T-helper 2 cell treated with Interferon-gamma antibody and Interleukin-4, amounts not matched to agents 5 μg/mL and 100 μg/mL, for 36 hours (primary cell): ENCODE data around the gene NDRG4.
A peak's percentile ranks its signal among the peaks of the same experiment; 100 is the strongest.

Experiments
- DNase-seq: peaks from one replicate; pipeline ENCODE4 v3.0.0; 2021; ENCODE audit warnings: low spot score
- H3K27ac Mint-ChIP-seq: one replicate; pipeline ENCODE4 v1.8.0; 2021; ENCODE audit warnings: mild to moderate bottlenecking, mixed read lengths
- H3K27me3 Mint-ChIP-seq: one replicate; pipeline ENCODE4 v1.8.0; 2021; ENCODE audit warnings: low read depth, mixed read lengths
- H3K36me3 Mint-ChIP-seq: one replicate; pipeline ENCODE4 v1.8.0; 2021; ENCODE audit warnings: low read depth, mixed read lengths
- H3K4me1 Mint-ChIP-seq: one replicate; pipeline ENCODE4 v1.8.0; 2021; ENCODE audit warnings: low read depth, mixed read lengths
- H3K4me3 Mint-ChIP-seq: one replicate; pipeline ENCODE4 v1.8.0; 2022; ENCODE audit warnings: mild to moderate bottlenecking, moderate library complexity, mixed read lengths
- H3K9me3 Mint-ChIP-seq: one replicate; pipeline ENCODE4 v1.8.0; 2021; ENCODE audit warnings: mixed read lengths

Gene NDRG4

DNA sequence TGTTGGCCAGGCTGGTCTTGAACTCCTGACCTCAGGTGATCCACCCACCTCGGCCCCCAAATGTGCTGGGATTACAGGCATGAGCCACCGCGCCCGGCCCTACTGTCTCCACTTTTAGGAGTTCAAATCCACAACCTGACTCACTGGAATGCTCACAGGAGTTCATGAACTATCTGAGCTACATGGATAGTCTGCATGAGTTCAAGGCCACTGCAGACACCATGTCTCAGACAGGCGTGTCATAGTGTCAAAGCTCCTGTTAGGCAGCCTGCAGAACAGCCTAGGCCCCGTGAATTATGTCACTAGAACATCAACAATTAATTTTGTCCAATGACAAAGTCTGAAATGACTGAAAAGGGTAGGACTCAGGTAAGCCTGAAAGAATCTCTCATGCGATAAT lies 38.3 kb upstream of the NDRG4 start:
- no peaks in the 10 kb centered on the region for H3K9me3 Mint-ChIP-seq
- DNase-seq = no peak
- peaks cover 43% of the 10 kb centered on the region for H3K27me3 Mint-ChIP-seq
- no peak overlapping the region for H3K4me3 Mint-ChIP-seq
- peaks cover 7% of the 10 kb centered on the region for H3K4me1 Mint-ChIP-seq
- H3K36me3 Mint-ChIP-seq = no peaks in the 10 kb centered on the region
- no peak overlapping the region for H3K27ac Mint-ChIP-seq

DNA sequence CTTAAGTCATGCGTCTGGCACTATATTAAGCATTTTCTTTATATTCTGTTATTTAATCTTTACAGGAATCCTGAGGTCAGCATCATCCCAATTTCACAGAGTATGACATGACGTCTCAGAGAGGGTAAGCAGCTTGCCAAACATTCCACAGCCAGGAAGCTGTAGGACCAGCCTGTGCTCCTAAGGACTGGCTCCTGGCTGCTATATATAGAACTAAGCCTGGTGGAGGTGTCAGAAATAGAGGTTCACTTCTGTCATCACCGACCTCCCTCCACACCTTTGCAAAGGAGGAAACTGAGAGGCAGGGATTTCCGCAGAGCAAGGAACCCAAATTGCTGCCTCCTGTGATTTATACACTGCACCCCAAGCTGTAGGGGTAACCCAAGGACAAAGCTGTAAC lies 37.9 kb upstream of the NDRG4 start:
- DNase-seq = no peak
- no peaks in the 10 kb centered on the region for H3K36me3 Mint-ChIP-seq
- no peak overlapping the region for H3K4me3 Mint-ChIP-seq
- H3K27me3 Mint-ChIP-seq = peaks cover 46% of the 10 kb centered on the region
- peaks cover 7% of the 10 kb centered on the region for H3K4me1 Mint-ChIP-seq
- no peaks in the 10 kb centered on the region for H3K9me3 Mint-ChIP-seq
- H3K27ac Mint-ChIP-seq = no peak overlapping the region

DNA sequence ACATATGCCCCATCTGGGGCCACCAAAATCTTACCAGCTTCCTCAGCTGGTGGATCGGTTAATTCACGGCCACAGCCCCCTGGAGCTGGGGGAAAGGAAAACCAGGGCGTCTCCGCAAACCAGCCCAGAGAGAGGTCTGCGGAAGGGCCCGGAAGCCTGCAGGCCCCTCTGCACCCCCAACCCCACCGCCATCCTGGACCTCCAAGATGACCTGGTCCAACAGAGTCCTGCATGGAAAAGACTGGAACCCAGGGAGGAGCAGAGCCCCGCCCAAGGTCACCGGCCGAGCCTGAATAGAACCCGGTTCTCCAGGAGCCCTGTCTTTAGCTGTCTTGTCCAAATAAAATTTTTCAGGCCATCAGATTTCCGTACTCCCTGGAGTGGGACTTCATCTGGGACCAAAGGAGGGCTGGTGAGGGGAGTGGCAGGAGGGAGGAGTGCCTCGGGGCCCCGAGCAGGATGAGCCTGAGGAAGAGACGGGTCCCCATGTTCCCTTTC lies 37.4 kb upstream of the NDRG4 start:
- H3K27me3 Mint-ChIP-seq = peaks cover 50% of the 10 kb centered on the region
- H3K4me1 Mint-ChIP-seq = peaks cover 7% of the 10 kb centered on the region
- peak overlapping the region; percentile 39 for H3K4me3 Mint-ChIP-seq
- H3K36me3 Mint-ChIP-seq = no peaks in the 10 kb centered on the region
- H3K9me3 Mint-ChIP-seq = no peaks in the 10 kb centered on the region
- no peak for DNase-seq
- H3K27ac Mint-ChIP-seq = no peak overlapping the region

DNA sequence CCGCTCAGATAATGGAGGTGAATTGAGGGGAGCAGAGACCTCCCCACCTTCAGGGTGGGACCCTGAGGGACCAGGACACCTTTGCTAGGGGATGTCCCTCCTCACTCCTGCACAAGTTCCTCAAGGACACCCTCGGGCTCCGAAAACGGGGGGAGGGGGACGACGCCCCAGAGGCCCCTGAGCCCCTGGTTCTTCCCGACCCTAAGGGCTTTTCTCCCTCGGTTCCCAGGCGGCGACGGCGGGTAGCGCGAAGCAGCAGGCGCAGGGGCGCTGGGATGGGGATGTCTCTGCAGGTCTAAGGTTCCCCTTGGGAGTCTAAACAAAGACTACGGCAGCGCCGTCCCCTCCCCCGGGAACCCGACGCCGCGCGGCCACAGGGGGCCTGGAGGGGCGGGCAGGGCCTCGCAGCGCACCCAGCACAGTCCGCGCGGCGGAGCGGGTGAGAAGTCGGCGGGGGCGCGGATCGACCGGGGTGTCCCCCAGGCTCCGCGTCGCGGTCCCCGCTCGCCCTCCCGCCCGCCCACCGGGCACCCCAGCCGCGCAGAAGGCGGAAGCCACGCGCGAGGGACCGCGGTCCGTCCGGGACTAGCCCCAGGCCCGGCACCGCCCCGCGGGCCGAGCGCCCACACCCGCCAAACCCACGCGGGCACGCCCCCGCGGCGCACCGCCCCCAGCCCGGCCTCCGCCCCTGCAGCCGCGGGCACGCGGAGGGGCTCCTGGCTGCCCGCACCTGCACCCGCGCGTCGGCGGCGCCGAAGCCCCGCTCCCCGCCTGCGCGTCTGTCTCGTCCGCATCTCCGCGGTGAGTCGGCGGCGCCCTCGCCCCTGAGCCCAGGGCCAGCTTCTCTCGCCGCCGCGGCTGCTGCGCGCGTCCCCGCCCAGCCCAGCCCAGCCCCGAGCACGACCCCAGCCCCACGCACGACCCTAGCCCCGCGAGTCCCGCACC lies 36.7 kb upstream of the NDRG4 start:
- H3K36me3 Mint-ChIP-seq = no peaks in the 10 kb centered on the region
- peak; percentile 20 for DNase-seq
- no peaks in the 10 kb centered on the region for H3K9me3 Mint-ChIP-seq
- peaks cover 54% of the 10 kb centered on the region for H3K27me3 Mint-ChIP-seq
- H3K4me1 Mint-ChIP-seq = peaks cover 7% of the 10 kb centered on the region
- H3K27ac Mint-ChIP-seq = no peak overlapping the region
- H3K4me3 Mint-ChIP-seq = no peak overlapping the region

DNA sequence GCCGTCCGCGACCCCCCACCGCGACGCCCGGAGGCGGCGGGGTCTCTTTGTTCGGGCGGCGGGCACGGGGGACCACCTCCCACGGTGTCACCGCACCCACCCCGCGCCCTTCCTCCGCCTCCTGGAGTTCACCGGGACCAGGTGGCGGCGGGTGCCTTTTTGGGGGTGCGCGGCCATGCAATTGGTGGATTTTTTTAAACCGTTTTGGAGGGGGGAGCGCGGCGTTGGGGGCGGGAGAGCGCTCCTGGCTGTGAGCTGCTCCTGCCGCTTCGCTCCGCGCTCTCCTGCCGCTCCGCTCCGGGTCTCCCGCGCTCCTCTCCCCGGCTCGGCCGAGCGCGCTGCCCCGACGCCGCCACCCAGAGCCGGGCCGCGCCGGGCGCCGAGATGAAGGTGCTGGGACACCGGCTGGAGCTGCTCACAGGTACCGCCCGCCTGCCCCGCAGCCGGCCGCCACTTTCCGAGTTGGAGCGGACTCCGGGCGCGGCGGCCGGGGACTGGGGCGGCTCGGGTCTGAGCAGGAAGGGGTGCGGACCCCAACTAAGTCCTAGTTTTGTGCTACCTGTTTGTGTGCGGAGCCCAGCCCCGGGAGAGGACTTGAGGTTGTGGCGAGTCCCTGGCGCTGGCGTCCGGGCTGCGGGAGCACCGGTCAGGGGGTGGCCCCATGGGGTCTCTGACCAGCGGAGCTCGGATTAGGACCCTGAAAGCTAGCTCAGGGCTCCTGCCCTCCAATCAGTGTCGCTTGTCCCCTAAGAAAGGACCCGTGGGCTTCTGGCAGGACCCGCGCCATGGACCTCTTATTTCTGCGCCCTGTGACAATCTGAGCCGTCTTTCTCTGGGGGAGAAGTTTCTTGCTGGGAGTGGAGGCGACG lies 35.7 kb upstream of the NDRG4 start:
- H3K27ac Mint-ChIP-seq = no peak overlapping the region
- H3K9me3 Mint-ChIP-seq = no peaks in the 10 kb centered on the region
- H3K4me1 Mint-ChIP-seq = peaks cover 4% of the 10 kb centered on the region
- H3K4me3 Mint-ChIP-seq = peak overlapping the region; percentile 38
- no peaks in the 10 kb centered on the region for H3K36me3 Mint-ChIP-seq
- H3K27me3 Mint-ChIP-seq = peaks cover 57% of the 10 kb centered on the region
- no peak for DNase-seq

DNA sequence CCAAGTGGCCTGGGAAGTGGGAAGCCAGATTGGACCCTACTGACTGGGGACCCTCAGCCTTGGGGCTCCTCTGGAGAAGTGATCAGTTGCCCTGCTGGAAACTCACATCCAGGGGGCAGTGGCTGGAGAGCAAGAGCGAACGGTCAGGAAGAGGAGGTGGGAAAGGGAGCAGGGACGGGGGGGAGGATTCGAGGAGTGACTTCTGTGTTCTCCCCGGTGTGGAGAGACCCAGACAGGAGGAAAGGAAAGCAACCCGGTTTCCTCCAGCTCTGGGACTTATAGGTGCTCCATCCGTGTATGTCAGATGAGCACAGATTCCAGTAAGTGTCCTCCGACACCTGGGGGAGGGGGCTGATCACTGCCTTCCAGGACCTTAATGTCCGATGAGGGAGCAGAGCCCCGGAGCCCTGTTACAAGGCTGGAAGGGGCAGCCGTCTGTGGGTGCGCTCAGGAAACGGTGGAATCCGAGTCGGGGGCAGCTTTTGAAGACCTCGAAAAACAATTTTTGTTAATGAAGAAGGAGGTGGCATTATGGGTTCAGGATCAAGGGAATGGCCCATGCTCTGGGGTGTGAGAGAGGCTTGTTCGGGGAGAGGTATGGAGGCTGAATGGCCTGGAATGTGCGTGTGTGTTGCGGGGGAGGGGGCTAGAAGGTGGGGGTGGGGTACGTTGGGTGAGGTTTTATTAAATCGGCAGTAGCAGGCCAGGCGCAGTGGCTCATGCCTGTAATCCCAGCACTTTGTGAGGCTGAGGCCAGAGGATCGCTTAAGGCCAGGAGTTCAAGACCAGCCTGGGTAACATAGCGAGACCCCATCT lies 34.8 kb upstream of the NDRG4 start:
- H3K9me3 Mint-ChIP-seq = no peaks in the 10 kb centered on the region
- H3K27ac Mint-ChIP-seq = no peak overlapping the region

DNA sequence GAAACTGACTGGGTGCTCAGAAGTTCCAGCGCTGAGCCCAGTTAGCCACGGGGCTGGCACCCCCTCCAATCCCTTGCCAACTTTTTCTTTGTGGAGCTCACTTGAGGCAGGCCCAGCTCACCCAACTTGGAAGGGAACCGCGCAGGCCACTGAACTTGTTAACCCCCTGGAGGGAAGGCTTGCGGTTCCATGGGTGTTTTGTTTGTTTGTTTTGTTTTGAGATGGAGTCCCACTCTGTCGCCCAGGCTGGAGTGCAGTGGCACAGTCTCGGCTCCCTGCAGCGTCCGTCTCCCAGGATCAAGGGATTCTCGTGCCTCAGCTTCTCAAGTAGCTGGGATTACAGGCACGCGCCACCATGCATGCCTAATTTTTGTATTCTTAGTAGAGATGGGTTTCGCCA lies 34.1 kb upstream of the NDRG4 start:
- no peak for DNase-seq
- no peak overlapping the region for H3K27ac Mint-ChIP-seq
- H3K4me3 Mint-ChIP-seq = no peak overlapping the region
- H3K27me3 Mint-ChIP-seq = peaks cover 57% of the 10 kb centered on the region
- no peaks in the 10 kb centered on the region for H3K36me3 Mint-ChIP-seq
- H3K4me1 Mint-ChIP-seq = no peaks in the 10 kb centered on the region
- H3K9me3 Mint-ChIP-seq = no peaks in the 10 kb centered on the region

More for the DNA sequence above, 34.8 kb upstream of the NDRG4 start:
- DNase-seq = no peak
- Mint-ChIP-seq H3K4me3 (peak overlapping the region; percentile 38), H3K27me3 (peaks cover 57% of the 10 kb centered on the region), H3K4me1 (no peaks in the 10 kb centered on the region), H3K36me3 (no peaks in the 10 kb centered on the region)

DNA sequence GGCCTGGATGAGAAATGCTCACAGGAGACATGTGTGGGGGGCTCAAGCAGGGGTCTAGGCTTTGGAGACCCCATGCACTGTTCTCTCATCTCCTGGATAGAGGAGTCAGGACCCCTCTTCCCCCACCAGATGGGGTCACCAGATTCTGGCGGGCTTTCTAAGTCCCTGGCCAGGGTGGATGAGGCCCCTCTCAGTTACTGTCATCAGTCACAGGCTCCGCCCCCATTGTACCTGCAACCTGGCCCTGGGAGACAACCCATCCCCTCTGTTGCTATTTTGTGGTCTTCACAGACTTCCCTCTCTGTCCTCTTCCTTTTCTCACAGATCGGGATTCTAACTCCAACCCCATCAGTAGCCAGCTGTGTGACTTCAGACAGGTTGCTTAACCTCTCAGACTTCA lies 33.5 kb upstream of the NDRG4 start:
- DNase-seq = no peak
- no peaks in the 10 kb centered on the region for H3K9me3 Mint-ChIP-seq
- H3K36me3 Mint-ChIP-seq = no peaks in the 10 kb centered on the region
- H3K27me3 Mint-ChIP-seq = peaks cover 52% of the 10 kb centered on the region
- no peak overlapping the region for H3K27ac Mint-ChIP-seq
- no peak overlapping the region for H3K4me3 Mint-ChIP-seq
- H3K4me1 Mint-ChIP-seq = no peaks in the 10 kb centered on the region

DNA sequence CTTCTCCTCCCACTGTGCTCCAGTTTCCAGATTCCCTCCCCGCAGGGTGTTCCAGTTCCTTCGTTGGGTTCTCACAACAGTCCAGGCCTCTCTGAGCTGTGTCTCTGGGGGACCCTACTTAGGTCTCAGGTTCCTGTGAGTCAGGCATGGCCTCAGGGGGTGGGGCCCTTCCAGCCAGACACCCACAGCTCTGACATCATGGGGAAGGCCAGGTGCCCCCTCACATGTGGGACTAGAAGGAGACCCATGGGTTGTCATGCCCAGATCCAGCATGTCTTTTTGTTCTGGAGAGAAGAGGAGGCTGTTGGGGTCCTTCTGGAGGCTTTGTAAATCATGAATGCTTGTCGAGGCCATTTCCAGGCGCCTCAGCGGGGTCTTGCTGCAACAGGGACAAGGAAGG lies 32.0 kb upstream of the NDRG4 start:
- H3K27me3 Mint-ChIP-seq = peaks cover 37% of the 10 kb centered on the region

DNA sequence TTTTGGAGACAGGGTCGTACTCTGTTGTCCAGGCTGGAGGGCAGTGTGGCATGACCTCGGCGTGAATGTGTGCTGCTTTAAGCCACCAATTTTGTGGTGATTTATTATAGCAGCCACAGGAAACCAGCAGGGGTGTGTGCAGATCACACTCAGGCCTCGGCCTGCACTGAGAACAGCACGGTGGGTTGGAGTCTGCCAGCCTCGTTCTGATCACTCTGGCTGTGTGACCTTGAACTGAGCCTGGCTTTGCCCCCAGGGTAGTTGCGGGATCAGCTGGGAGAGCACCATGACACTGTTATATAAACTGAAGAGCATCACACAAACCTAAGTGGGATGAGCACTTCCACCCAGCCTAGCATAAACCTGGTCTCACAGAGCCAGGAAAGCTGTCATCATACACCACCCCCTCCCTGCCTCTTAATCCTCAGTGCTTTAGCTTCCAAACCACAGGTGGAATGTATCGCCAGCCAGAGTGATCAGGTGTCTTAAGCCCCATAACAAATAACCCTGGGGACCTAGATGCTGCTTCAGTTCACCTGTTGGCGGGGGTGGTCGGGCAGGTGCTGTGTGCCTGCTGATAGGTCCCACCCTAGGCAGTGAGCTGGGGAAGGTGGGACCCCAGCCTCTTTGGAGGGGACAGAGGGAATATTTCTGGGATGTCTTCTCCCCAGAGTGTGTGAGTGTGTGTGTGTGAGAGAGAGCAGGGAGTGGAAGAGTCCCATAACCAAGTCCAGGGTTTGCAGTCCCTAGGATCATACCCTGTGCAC lies 28.6 kb upstream of the NDRG4 start:
- H3K4me1 Mint-ChIP-seq = no peaks in the 10 kb centered on the region
- H3K4me3 Mint-ChIP-seq = no peak overlapping the region
- no peaks in the 10 kb centered on the region for H3K36me3 Mint-ChIP-seq
- H3K27ac Mint-ChIP-seq = no peak overlapping the region
- no peaks in the 10 kb centered on the region for H3K9me3 Mint-ChIP-seq
- DNase-seq = no peak
- H3K27me3 Mint-ChIP-seq = peaks cover 21% of the 10 kb centered on the region

More for the DNA sequence above, 32.0 kb upstream of the NDRG4 start:
- H3K27ac Mint-ChIP-seq = no peak overlapping the region
- H3K4me3 Mint-ChIP-seq = no peak overlapping the region
- no peaks in the 10 kb centered on the region for H3K9me3 Mint-ChIP-seq
- no peaks in the 10 kb centered on the region for H3K36me3 Mint-ChIP-seq
- no peaks in the 10 kb centered on the region for H3K4me1 Mint-ChIP-seq
- DNase-seq = no peak

DNA sequence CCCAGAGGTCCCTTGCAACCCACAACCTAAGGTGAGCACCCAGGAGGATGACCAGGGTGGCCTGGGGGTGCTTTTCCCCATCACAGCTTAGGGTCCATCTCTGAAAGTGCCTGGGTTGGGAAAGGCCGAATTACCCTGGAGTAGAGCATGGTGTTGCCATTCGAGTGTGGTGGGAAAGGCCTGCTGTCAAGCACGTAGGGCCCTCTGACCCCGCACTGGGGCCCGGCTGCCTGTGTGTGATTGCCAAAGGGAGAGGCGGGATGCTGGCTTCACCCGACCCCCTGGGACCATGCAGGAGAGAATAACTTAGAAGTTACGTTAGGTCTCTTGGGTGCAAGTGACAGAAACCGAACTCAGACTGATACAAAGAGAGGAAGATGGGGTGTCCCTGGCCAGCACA lies 27.7 kb upstream of the NDRG4 start:
- Mint-ChIP-seq H3K27ac (no peak overlapping the region), H3K4me3 (no peak overlapping the region), H3K4me1 (no peaks in the 10 kb centered on the region), H3K27me3 (peaks cover 14% of the 10 kb centered on the region), H3K36me3 (no peaks in the 10 kb centered on the region), H3K9me3 (no peaks in the 10 kb centered on the region)
- no peak for DNase-seq

DNA sequence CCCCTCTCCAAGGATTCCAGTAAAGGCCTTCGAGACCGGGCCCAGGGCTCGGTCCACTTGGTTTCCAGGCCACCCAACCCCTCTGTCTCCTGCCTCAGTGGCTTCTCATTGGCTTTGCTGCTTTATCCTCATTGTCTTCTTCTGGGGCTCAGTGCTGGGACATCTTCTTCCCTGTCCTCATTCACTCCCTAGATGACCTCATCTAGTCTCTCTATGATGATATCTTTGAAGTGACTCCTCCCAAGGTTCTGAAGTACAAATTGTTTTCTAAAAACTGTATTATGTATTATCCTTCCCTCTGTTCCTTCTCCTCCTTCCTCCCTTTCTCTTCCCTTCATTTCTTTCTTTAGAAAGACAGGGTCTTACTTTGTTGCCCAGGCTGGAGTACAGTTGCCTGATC lies 27.1 kb upstream of the NDRG4 start:
- Mint-ChIP-seq H3K27ac (no peak overlapping the region), H3K36me3 (no peaks in the 10 kb centered on the region), H3K27me3 (peaks cover 8% of the 10 kb centered on the region), H3K4me3 (no peak overlapping the region), H3K4me1 (no peaks in the 10 kb centered on the region), H3K9me3 (no peaks in the 10 kb centered on the region)
- DNase-seq = no peak

DNA sequence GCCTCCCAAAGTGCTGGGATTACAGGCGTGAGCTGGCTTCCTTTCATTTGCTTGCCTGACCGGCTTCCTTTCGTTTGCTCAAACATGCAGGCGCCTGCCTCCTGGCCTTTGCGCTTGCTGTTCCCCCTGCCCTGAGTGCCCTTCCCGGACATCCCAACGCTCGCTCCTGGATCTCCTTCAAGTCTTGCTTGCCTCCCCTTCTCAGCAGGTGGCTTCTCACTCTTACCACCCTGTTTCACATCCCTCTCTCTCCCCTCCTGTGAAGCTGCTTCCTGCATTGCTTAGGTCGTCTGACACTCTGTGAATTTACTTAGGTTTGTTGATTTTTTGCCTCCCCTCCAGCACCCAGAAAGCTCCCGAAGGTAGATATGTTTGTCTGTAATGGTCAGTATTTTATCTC lies 25.6 kb upstream of the NDRG4 start:
- no peak overlapping the region for H3K27ac Mint-ChIP-seq
- no peak overlapping the region for H3K4me3 Mint-ChIP-seq
- H3K36me3 Mint-ChIP-seq = no peaks in the 10 kb centered on the region
- H3K27me3 Mint-ChIP-seq = peaks cover 5% of the 10 kb centered on the region
- no peaks in the 10 kb centered on the region for H3K9me3 Mint-ChIP-seq
- DNase-seq = no peak
- no peaks in the 10 kb centered on the region for H3K4me1 Mint-ChIP-seq
